Right ventricle myocardium superior (tissue), 1 donor: ENCODE results near the gene ALG1L2. TPM values are rescaled to one million over a fixed set of nuclear protein-coding genes. Genes with fewer than 3 reads are reported as not detected.

Experiments
- total RNA-seq: library from RNA; stranded (reverse); fragmentation: NEBNext Ultra II Directional; extraction: Animal tissue kit (Norgen Biotek cat#: 25700); gene quantifications from one replicate; pipeline ENCODE4 v1.2.1, GENCODE V29; 2021
- donor health status: DM: no; HTN: yes; CAD: no; lungs with severe emphysema.

Gene ALG1L2
- total RNA-seq, 1 donor from 2014 or later = 0.43 TPM

Other genes with a start within 250 kb of the ALG1L2 start
- 26.2 TPM for gene TMCC1, start 188.1 kb upstream of the ALG1L2 start, total RNA-seq
- gene TRH, start 107.1 kb upstream of the ALG1L2 start, total RNA-seq = not detected